OCI-LY1 (cell line): ENCODE measurements around the gene POU4F3.

Source experiments
- H2AFZ ChIP-seq: fragments of 200-600 bp; sonication (generic), shearing (Covaris generic); 2 replicates; pipeline ENCODE4 v1.6.0; 2014; ENCODE audit warnings: antibody characterized with exemption, mild to moderate bottlenecking, low read length
- H3F3A ChIP-seq: fragments of 200-600 bp; sonication (generic), shearing (Covaris generic); 2 replicates; pipeline ENCODE4 v1.6.0; 2014; ENCODE audit warnings: mild to moderate bottlenecking, antibody characterized with exemption, low read length, moderate library complexity; ENCODE audit not compliant: insufficient read depth
- H3K27ac ChIP-seq: fragments of 200-600 bp; sonication (generic); 2 replicates; pipeline ENCODE4 v1.5.1; 2014; ENCODE audit warnings: low read length, mixed run types, mild to moderate bottlenecking, low read depth; ENCODE audit not compliant: poor library complexity, severe bottlenecking
- H3K27me3 ChIP-seq: fragments of 200-600 bp; sonication (generic); 2 replicates; pipeline ENCODE4 v1.6.0; 2014; ENCODE audit warnings: antibody characterized with exemption, mild to moderate bottlenecking, low read length, moderate library complexity; ENCODE audit not compliant: insufficient read depth
- H3K36me3 ChIP-seq: fragments of 200-600 bp; sonication (generic); 2 replicates; pipeline ENCODE4 v1.6.1; 2014; ENCODE audit warnings: mild to moderate bottlenecking, antibody characterized with exemption, low read length, moderate library complexity, mixed read lengths; ENCODE audit not compliant: insufficient read depth
- H3K4me1 ChIP-seq: fragments of 200-600 bp; sonication (generic); 2 replicates; pipeline ENCODE4 v1.5.1; 2014; ENCODE audit warnings: mild to moderate bottlenecking, low read length, moderate library complexity; ENCODE audit not compliant: insufficient read depth, severe bottlenecking
- H3K4me2 ChIP-seq: fragments of 200-600 bp; sonication (generic), shearing (Covaris generic); 2 replicates; pipeline ENCODE4 v1.6.1; 2014; ENCODE audit warnings: low read length
- H3K4me3 ChIP-seq: fragments of 200-600 bp; sonication (generic); 2 replicates; pipeline ENCODE4 v1.5.1; 2014; ENCODE audit warnings: low read length, low read depth, mild to moderate bottlenecking, mixed read lengths; ENCODE audit not compliant: poor library complexity, severe bottlenecking
- H3K79me2 ChIP-seq: fragments of 200-600 bp; shearing (Covaris generic); 2 replicates; pipeline ENCODE4 v1.6.1; 2016; ENCODE audit warnings: mixed run types, low read length, mixed read lengths; ENCODE audit not compliant: insufficient read depth
- H3K9ac ChIP-seq: fragments of 200-600 bp; sonication (generic), shearing (Covaris generic); 2 replicates; pipeline ENCODE4 v1.6.1; 2014; ENCODE audit warnings: mild to moderate bottlenecking, low read length, mixed read lengths
- H3K9me2 ChIP-seq: fragments of 200-600 bp; sonication (generic), shearing (Covaris generic); 2 replicates; pipeline ENCODE4 v1.6.1; 2014; ENCODE audit warnings: low read depth, mild to moderate bottlenecking, low read length, mixed read lengths
- H3K9me3 ChIP-seq: fragments of 200-600 bp; shearing (Covaris generic); 2 replicates; pipeline ENCODE4 v1.6.1; 2014; ENCODE audit warnings: low read length, mixed read lengths
- H4K20me1 ChIP-seq: fragments of 200-600 bp; sonication (generic), shearing (Covaris generic); 2 replicates; pipeline ENCODE4 v1.6.0; 2016; ENCODE audit warnings: mild to moderate bottlenecking, low read length; ENCODE audit not compliant: insufficient read depth
- CTCF ChIP-seq: fragments of 200-600 bp; sonication (generic), shearing (Covaris generic); IDR thresholded peaks from 2 replicates; pipeline ENCODE4 v1.5.1; 2017; ENCODE audit warnings: mild to moderate bottlenecking, antibody characterized with exemption, low read length, moderate library complexity, mixed read lengths
- EZH2 ChIP-seq: fragments of 200-600 bp; sonication (generic), shearing (Covaris generic); IDR thresholded peaks from 2 replicates; pipeline ENCODE4 v1.8.0; 2017; ENCODE audit warnings: borderline replicate concordance, mixed run types, mild to moderate bottlenecking, antibody characterized with exemption, low read length, moderate library complexity, mixed read lengths

The POU4F3 gene

GRCh38 chr5:146390469-146390868, 51.8 kb downstream of the POU4F3 start:
- Histone ChIP-seq H3F3A (no peaks in the 10 kb centered on the region), H3K9me2 (no peaks in the 10 kb centered on the region), H3K36me3 (no peaks in the 10 kb centered on the region), H4K20me1 (no peaks in the 10 kb centered on the region), H3K4me3 (no peak overlapping the region), H3K9ac (no peak overlapping the region), H2AFZ (no peak overlapping the region), H3K27me3 (no peaks in the 10 kb centered on the region), H3K79me2 (no peaks in the 10 kb centered on the region), H3K4me2 (no peak overlapping the region), H3K9me3 (no peaks in the 10 kb centered on the region), H3K27ac (no peak overlapping the region), H3K4me1 (no peaks in the 10 kb centered on the region)
- peak; percentile 77; the same call in 1 of the 2 replicates for TF ChIP-seq CTCF
- TF ChIP-seq EZH2, result no peak
